Measurements from ENCODE around the gene VCX3B.
"Not testable (repeated sequence)": the region's sequence is repeated elsewhere in the genome, so short reads cannot be mapped to it uniquely, and the experiment has no call there.

Gene VCX3B

DNA sequence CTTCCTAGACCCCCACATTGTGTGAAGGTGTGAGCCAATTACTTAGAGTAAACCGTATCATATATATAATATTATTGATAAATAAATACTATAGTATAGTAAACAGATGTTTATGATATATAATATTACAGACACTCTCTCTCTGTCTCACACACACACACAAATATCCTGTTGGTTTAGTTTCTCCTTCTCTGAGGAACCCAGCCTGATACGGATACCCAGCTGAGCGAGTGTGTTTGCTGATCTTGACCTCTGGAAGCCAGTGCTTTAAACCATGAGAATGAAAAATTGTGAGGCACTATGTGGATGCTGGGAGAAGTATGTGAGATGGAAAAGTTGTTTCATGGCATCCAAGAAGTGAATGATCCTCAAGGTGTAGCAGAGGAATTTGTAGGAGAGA, at the start of gene VCX3B:
Gene VCX3B, plus strand, starts transcription at position 301 of the 400 bp plus-strand sequence. CDS start 621 bp downstream, outside the sequence.
- DNase-seq, result not testable (repeated sequence)

DNA sequence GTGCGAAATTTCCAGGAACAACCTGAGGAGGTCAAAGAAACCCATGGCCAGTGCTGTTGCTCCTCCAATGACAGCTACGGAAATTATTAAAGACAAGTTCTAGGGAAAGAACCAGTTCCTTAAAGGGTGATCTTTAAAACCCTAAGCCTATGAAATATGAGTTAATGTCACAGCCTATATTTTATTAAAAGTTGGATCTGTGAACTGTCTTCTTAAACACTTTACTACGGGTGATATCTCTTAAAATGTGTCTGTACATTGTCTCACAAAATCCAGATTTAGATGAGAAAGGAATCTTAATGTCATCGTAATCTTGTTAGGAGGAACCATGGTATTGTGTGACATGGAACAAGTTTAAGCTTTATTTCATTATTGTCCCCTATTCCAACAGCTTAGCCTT, 46.3 kb upstream of the VCX3B start:
- no peak for DNase-seq

DNA sequence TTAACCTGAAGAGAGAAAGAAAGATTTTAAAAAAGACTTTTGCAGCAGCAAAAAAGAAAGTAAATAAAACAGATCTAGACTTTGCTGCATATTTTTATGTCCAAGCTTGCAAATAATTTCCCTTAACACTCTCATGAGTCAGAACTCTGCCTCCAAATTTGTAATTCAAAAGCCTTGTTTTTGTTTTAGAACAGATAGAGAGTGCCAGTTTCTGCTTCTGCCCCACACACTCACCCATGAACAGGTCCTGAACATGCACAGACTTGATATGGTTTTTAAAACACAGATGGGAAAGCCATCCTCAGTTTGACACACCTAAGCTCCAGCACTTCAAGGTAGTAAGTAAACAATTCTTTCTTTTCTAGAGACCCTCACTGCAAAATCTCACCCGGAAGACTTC, 39.7 kb upstream of the VCX3B start:
- no peak for DNase-seq

DNA sequence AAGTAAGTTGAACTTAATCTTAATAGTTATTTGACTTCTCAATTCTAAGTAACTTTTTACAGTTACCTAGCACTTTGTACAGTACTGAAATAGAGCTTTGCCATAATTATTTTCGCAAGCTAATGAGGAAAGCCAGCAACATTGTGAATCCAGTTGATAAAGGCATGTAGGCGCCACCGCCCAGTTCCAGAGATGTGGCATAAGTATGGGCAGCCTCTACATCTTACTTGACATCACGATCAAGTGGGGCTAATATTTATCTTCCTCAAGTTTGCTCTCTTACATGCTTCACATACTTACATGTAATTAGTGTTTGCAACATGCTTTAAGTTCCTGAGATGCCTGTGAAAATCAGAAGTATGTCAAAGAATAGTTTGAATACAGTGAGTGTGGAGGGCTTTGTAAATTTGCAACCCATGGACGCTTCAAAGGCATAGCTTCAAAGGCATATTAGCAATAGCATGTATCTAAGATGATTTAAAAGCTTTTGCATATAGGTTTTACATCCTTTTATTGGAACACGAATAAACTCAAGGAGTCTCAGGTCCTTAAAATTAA, 34.9 kb upstream of the VCX3B start:
- no peak for DNase-seq

DNA sequence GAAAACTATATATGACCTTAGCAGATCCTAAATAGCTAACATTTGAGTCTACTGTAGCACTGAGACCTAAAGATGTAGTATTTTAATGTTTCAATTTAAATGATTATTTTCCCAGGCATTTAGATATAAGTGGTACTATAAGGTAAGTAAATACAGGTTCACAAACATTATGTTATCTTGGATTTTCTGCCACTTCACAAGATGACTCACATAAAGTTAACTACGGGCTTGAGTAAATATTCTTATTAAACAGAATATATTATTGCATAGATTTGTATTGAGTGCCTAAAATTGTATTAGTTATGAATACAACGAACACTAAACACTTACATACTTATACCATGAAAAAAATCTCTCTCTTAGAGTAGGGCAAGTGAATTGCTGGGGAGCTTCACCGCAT, 34.2 kb upstream of the VCX3B start:
- DNase-seq, result no peak

DNA sequence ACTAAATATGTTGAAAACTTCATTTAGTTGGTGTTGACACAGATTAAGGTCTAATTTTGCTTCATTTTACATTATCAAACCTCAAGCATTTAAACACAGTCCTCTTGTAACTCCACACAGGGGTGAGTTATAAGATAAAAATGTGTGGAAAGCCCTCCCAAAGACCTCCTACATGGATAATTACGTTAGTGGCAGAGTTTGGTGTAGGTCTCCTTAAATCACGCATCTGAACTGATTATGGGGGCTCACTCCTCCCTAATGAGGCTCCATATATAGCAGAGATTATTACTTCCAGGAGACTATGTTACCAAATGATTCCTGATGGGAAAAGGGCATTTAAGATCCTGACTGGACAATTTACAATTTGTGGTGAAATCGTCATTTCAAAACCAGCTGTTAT, 32.2 kb upstream of the VCX3B start:
- no peak for DNase-seq

DNA sequence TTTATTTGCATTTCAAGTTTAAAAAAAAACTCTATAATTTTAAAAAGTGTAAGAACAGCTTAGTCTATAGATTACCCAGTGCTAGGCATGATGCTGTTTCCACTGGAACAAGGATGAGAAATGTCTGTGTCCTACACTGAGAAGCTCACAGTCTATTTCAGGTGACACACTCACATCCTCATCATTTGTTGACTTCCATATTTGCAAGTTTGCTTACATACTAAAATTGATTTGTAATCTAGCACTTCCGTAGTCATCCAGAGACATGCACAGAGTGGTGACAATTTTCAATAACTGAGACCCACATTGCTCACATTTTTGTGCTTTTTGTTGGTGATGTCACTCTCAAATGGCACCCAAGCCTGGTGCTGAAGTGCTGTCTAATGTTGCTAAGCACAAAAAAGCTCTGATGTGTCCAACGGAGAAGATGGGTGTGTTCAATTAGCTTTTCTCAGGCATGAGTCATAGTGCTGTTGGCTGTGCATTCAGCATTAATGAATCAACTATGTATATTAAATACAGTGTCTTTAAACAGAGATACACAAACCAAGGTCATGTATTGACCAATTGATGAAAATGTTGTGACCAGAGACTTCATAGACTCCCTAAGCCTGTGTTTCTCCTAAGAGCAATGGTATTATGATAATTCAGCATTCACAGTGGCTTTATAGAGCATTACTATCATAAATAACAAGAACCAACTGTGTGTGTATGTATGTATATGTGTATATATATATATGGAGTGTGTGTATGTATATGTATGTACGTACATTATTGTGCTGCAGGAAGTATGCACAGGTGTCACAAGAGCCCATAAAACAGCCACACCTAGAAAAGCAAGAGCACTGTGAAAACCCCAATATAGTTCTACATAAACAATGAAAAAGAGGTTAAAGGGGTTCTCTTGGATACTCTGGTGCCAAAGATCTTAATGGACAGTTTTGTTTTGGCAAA, 31.2 kb upstream of the VCX3B start:
- DNase-seq, result no peak

DNA sequence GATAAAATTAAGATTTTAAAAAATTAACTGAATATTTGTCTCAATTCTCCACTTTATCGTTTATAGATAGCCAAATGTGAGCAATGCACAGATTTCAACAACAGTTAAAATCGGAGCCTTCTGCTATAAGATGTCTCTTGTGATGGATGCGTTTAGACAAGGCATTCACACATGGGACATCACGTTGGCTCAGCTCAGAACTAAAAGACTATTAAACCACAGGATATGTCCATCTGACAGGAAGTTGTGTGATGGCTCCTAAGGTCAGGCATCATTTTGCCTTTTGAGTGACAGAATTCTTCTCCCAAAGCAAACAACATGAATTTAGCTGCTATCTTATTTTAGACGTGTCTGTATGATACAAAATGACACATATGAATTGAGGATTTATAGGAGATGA, 17.3 kb upstream of the VCX3B start:
- DNase-seq, result no peak

DNA sequence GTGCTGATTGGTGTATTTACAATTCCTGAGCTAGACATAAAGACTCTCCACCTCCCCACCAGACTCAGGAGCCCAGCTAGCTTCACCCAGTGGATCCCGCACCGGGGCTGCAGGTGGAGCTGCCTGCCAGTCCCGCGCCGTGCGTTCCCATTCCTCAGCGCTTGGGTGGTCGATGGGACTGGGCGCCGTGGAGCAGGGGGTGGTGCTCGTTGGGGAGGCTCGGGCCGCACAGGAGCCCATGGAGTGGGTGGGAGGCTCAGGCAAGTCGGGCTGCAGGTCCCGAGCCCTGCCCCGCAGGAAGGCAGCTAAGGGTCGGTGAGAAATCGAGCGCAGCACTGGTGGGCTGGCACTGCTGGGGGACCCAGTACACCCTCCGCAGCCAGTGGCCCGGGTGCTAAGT, 12.3 kb upstream of the VCX3B start:
- not testable (repeated sequence) for DNase-seq

DNA sequence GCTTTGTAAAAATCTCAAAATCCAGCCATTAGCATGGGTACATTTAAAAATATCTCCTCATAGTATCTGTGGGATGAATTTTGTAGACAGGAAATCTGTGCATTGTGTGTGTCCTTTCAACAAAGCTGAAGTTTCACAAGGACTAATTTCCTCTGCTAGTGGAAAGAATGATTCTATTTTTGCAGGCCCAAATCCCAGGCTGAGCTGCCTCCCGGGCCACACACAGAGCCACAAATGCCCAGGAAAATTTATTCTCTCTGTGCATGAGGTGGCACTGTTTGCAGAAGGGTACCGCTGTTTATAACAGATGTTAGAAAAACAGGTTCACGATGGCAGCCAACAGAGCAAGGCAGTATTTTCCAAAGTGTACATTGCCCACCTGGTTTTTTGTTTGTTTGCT, 11.0 kb upstream of the VCX3B start:
- no peak for DNase-seq

DNA sequence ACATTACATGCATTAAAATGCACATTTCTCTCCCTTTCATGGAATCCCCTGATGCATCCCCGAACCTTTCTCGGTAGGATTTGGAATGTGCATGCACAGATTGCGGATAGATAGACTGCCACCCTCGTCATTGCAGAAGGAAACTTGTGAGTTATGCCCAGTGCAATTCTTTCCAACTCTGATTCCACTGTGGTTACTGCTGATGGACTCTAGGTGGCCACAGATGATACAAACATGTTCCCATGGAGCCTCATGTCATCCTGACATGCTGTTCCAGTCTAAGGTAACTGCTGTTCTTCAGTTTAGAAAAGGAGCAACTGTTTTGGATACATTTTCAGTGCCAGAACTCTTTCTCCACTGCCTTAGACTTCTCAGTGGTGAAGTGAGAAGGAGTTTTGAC, 9.1 kb upstream of the VCX3B start:
- DNase-seq, result no peak

DNA sequence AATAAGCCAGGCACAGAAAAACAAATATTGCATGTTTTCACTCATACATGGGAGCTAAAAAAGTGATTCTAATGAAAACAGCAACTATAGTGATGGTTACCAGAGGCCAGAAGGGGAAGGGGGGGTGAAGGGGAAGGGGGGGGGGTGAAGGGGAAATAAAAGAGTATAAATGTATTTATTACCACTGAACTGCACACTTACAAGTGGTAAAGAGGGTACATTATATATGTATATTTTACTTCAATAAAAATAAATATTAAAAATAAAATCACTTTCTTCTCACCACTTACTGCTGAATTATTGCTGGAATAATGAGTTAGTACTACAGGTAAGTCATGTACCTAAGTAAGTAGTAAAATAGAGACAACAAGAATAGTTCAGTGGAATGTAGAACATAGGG, 2.1 kb upstream of the VCX3B start:
- DNase-seq, result no peak

DNA sequence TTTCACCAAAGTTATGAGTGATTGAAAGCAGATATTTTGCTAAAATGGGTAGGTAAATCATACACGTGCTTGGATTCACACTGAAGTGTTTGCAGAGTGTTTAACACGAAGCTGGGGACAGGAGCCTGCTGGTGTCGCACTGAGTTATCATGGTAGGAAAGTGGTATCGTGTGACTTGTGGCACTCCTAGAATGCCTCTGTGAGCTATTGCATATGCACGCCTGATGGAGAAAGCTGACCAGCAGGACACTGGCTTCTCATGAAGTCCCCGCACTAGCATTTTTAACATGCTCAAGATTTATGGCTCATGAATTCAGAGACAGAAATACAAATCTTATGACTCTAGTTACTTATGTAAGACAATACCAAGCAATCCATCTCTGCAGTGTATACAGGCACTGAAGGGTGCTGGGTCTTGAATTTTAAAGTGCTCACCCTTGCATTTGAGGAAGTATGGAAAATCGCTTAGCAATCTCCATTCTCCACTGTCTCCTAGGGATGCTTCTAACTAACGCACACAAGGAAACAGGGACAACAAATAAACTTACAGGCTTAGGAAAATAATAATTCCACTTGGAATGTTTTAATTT, 19.8 kb downstream of the VCX3B start:
- DNase-seq, result no peak

DNA sequence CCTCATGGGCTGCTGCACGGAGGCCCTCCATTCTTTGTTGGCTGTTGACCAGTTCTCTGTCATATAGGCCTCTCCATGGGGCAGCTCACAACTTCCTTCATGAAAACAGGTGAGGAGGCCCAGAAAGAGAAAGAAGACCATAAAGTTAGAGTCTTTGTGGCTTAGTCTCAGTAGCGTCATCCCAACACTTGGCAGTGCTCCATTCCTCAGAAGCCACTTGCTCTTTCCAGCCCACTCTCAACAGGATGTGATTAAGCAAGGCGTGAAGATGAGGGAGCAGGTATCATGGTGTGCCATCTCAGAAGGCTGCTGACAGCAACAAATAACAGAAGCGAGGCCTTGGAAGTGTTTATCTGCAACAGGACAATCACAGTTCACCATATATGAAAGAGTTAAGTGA, 30.4 kb downstream of the VCX3B start:
- DNase-seq, result not testable (repeated sequence)

DNA sequence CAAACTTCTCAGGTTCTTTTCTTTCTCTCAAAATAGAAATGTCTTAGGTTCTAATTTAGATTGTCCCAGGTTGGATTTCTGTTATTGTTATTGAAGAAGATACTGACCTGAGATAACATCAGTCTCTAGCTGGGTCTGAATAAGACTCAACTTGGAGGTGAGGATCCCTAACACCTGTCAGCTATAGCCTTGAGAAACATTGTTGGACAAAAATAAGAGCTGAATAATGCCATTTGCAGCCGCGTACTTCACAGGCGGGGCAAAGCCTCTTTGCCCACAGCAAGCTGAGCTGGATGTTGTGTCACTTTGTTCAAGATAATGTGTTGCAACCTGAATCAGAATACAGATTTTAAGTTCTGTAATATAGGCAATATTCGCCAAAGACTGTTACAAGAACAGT, 35.6 kb downstream of the VCX3B start:
- DNase-seq, result no peak

DNA sequence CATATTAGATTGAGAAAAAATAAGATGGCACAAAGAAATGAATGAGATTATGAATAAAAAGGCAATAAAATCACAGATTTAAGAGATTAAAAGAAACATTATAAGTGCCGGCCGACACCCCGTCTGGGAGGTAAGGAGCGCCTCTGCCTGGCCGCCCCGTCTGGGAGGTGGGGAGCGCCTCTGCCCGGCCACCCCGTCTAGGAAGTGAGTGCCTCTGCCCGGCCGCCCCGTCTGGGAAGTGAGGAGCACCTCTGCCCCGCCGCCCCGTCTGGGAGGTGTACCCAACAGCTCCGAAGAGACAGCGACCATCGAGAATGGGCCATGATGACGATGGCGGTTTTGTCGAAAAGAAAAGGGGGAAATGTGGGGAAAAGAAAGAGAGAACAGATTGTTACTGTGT, 37.5 kb downstream of the VCX3B start:
- DNase-seq, result not testable (repeated sequence)

DNA sequence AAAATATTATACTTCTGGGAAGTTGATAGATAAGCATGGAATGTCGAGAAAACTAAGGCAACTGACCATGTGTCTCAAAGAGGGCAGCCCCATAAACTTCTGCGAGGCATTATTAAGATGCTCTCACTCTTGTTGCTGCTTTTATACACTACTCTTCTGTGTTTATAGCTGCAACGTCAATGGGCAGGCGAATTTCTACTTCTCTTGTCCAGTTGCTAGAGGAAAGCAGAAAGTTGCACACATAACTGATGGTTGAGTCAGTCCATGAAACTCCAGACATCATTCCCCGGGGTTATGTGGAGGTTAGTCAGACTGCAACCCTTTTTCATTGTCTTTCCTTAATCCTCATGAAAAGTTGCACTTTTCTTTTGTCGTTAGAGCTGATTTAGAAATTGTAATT, 39.8 kb downstream of the VCX3B start:
- no peak for DNase-seq
